GM12878 (cell line): ENCODE data around the gene SLC35E4. TPM values are rescaled to one million over a fixed set of nuclear protein-coding genes. Genes with fewer than 3 reads are reported as not detected.

Source experiments
- ATAC-seq: fragments of 200-7000 bp; cut with Tn5 transposase; 3 replicates; pipeline ENCODE4 v1.9.1; 2020; ENCODE audit warnings: mild to moderate bottlenecking, moderate library complexity
- BruUV-seq: library from RNA; stranded (reverse); fragments of 400-500 nt; replicated peaks from 2 replicates; lab custom pipeline; 2021; lab: Mats Ljungman, UMichigan
- CTCF ChIA-PET: fragments of 300-600 bp; sonication (Branson Sonifier 250); formaldehyde crosslinking; extraction: SDS; loops from one replicate; lab custom pipeline; 2021; ENCODE audit warnings: inconsistent platforms; lab: Yijun Ruan, JAX
- POLR2A ChIA-PET: fragments of 350-600 bp; formaldehyde crosslinking; extraction: SDS; loops from one replicate; lab custom pipeline; 2021; ENCODE audit warnings: inconsistent platforms; lab: Charles Lee
- RAD21 ChIA-PET: fragments of 300-600 bp; sonication (Branson Sonifier 250); formaldehyde crosslinking; loops from one replicate; lab custom pipeline; 2023; ENCODE audit warnings: antibody characterized with exemption; ENCODE audit not compliant: unreplicated experiment; lab: Charles Lee
- SMC1A ChIA-PET: fragments of 300-600 bp; sonication (Branson Sonifier 250); formaldehyde crosslinking; loops from one replicate; lab custom pipeline; 2023; ENCODE audit not compliant: unreplicated experiment, uncharacterized antibody; lab: Charles Lee
- DNase-seq: peaks from one replicate; pipeline ENCODE4 v3.0.0-alpha.2; 2011; ENCODE audit warnings: low read depth, low spot score
- FAIRE-seq: peaks from 3 replicates; lab custom pipeline; 2011; peaks lifted over from hg19 to GRCh38; lab: Jason Lieb, UNC
- H2AFZ ChIP-seq: 2 replicates; pipeline ENCODE4 v1.6.0; 2011; ENCODE audit warnings: low read depth, low read length, control low read depth; ENCODE audit not compliant: control insufficient read depth
- H3K27ac ChIP-seq: 2 replicates; pipeline ENCODE4 v1.5.1; 2011; ENCODE audit warnings: control low read depth; ENCODE audit not compliant: control insufficient read depth, insufficient read depth
- H3K27me3 ChIP-seq, 2 experiments: replicated peaks in 1 of 2; 2 replicates each; pipeline versions ENCODE4 v1.6.0 to v1.6.1; 2011; ENCODE audit warnings: low read length in 1 of 2; ENCODE audit not compliant: control insufficient read depth in 2 of 2, insufficient read depth in 2 of 2
- H3K36me3 ChIP-seq, 2 experiments: 2 replicates each; pipeline ENCODE4 v1.5.1; 2011; ENCODE audit warnings: low read length in 1 of 2; ENCODE audit not compliant: control insufficient read depth in 2 of 2, insufficient read depth in 2 of 2
- H3K4me1 ChIP-seq: 2 replicates; pipeline ENCODE4 v1.6.1; 2011; ENCODE audit warnings: mild to moderate bottlenecking, low read length, moderate library complexity, mixed read lengths; ENCODE audit not compliant: control insufficient read depth, insufficient read depth
- H3K4me2 ChIP-seq: 2 replicates; pipeline ENCODE4 v1.6.0; 2011; ENCODE audit warnings: control low read depth; ENCODE audit not compliant: control insufficient read depth, insufficient read depth
- H3K4me3 ChIP-seq: fragments of 200-600 bp; sonication (generic); 2 replicates; pipeline ENCODE4 v1.5.1; 2016
- H3K79me2 ChIP-seq: 2 replicates; pipeline ENCODE4 v1.6.0; 2011; ENCODE audit warnings: low read length; ENCODE audit not compliant: control insufficient read depth, insufficient read depth
- H3K9ac ChIP-seq: 2 replicates; pipeline ENCODE4 v1.8.0; 2011; ENCODE audit warnings: low read length, control low read depth, mixed read lengths; ENCODE audit not compliant: control insufficient read depth, insufficient read depth
- H3K9me3 ChIP-seq: replicated peaks from 3 replicates; pipeline ENCODE4 v1.5.1; 2011; ENCODE audit warnings: mild to moderate bottlenecking, low read length; ENCODE audit not compliant: control insufficient read depth, insufficient read depth
- H4K20me1 ChIP-seq: 2 replicates; pipeline ENCODE4 v1.6.0; 2011; ENCODE audit not compliant: control insufficient read depth, insufficient read depth
- ATF7 ChIP-seq: fragments of 450-650 bp; IDR thresholded peaks from 2 replicates; pipeline ENCODE4 v1.6.1; 2016; ENCODE audit warnings: low read depth, mild to moderate bottlenecking
- BMI1 ChIP-seq: fragments of 450-650 bp; IDR thresholded peaks from 2 replicates; pipeline ENCODE4 v1.6.1; 2016; ENCODE audit warnings: mild to moderate bottlenecking, moderate library complexity, borderline replicate concordance
- CBFB ChIP-seq: IDR thresholded peaks from 2 replicates; pipeline ENCODE4 v1.6.1; 2016; ENCODE audit warnings: antibody characterized with exemption, low read depth
- CEBPB ChIP-seq, 2 experiments: fragments of 150-350 bp in 1 of 2; IDR thresholded peaks; 2 replicates each; pipeline ENCODE4 v1.6.1; 2012 to 2014; ENCODE audit warnings: low read depth in 2 of 2, low read length in 2 of 2, borderline replicate concordance in 1 of 2, inconsistent platforms in 1 of 2
- EGR1 ChIP-seq, 2 experiments: IDR thresholded peaks; 1 replicate in 1 of 2; 2 replicates in 1 of 2; pipeline ENCODE4 v1.6.1; 2011 to 2012; ENCODE audit warnings: low read depth in 2 of 2, low read length in 2 of 2, borderline replicate concordance in 1 of 2, mild to moderate bottlenecking in 1 of 2, moderate library complexity in 1 of 2
- GABPA ChIP-seq: IDR thresholded peaks from 2 replicates; pipeline ENCODE4 v1.6.1; 2014; ENCODE audit warnings: antibody characterized with exemption, low read depth, mild to moderate bottlenecking, inconsistent platforms
- MEF2A ChIP-seq: IDR thresholded peaks from 2 replicates; pipeline ENCODE4 v1.6.1; 2011; ENCODE audit warnings: low read depth, mild to moderate bottlenecking, low read length, moderate library complexity; ENCODE audit not compliant: insufficient read depth
- PAX8 ChIP-seq: fragments of 450-650 bp; IDR thresholded peaks from 2 replicates; pipeline ENCODE4 v1.6.1; 2017; ENCODE audit warnings: mild to moderate bottlenecking, moderate library complexity
- POLR2A ChIP-seq: IDR thresholded peaks from 2 replicates; pipeline ENCODE4 v1.6.1; 2011; ENCODE audit warnings: low read depth, mild to moderate bottlenecking, low read length
- POLR2AphosphoS5 ChIP-seq: IDR thresholded peaks from 2 replicates; pipeline ENCODE4 v1.6.1; 2011; ENCODE audit warnings: mild to moderate bottlenecking, low read length, inconsistent platforms
- RAD51 ChIP-seq: fragments of 450-650 bp; IDR thresholded peaks from 2 replicates; pipeline ENCODE4 v1.6.1; 2016; ENCODE audit warnings: moderate library complexity, mild to moderate bottlenecking, inconsistent platforms
- SMARCA5 ChIP-seq: fragments of 450-650 bp; IDR thresholded peaks from 2 replicates; pipeline ENCODE4 v1.6.1; 2017; ENCODE audit warnings: mild to moderate bottlenecking
- SP1 ChIP-seq: IDR thresholded peaks from one replicate; pipeline ENCODE4 v1.6.1; 2011; ENCODE audit warnings: low read depth, low read length
- SRF ChIP-seq, 2 experiments: IDR thresholded peaks; 2 replicates each; pipeline ENCODE4 v1.6.1; 2011; ENCODE audit warnings: low read depth in 2 of 2, low read length in 2 of 2, mild to moderate bottlenecking in 1 of 2, moderate library complexity in 1 of 2
- STAT3 ChIP-seq: IDR thresholded peaks from 2 replicates; pipeline ENCODE4 v1.6.1; 2011; ENCODE audit warnings: low read depth, low read length, improper control_type of control experiment
- TBL1XR1 ChIP-seq: IDR thresholded peaks from 2 replicates; pipeline ENCODE4 v1.6.1; 2012; ENCODE audit warnings: low read depth, low read length, improper control_type of control experiment
- WRNIP1 ChIP-seq: IDR thresholded peaks from 2 replicates; pipeline ENCODE4 v1.6.1; 2011; ENCODE audit warnings: low read depth, low read length, improper control_type of control experiment, borderline replicate concordance
- ZNF384 ChIP-seq: IDR thresholded peaks from 2 replicates; pipeline ENCODE4 v1.6.1; 2012; ENCODE audit warnings: low read depth, mild to moderate bottlenecking, low read length, improper control_type of control experiment, borderline replicate concordance
- ZSCAN29 ChIP-seq: fragments of 450-650 bp; IDR thresholded peaks from 2 replicates; pipeline ENCODE4 v1.6.1; 2017; ENCODE audit warnings: mild to moderate bottlenecking, moderate library complexity
- WGBS: methylation state at CpG from one replicate; pipeline ENCODE4 v1.1.6; 2016; ENCODE audit warnings: low lambda C conversion rate; ENCODE audit not compliant: insufficient replicate concordance, insufficient coverage; ENCODE audit errors: missing lambda C conversion rate; 5-methylcytosine and 5-hydroxymethylcytosine counted together
- in situ Hi-C: fragments of 300-500 bp; cut with MboI; formaldehyde crosslinking; loops from 9 replicates; pipeline ENCODE4 v1.14.3; 2018; ENCODE audit warnings: mixed read lengths
- intact Hi-C: fragments of 100-400 bp; cut with micrococcal nuclease; formaldehyde crosslinking; loops from one replicate; pipeline ENCODE4 v1.14.2; 2022; ENCODE audit not compliant: unreplicated experiment
- polyA plus RNA-seq, 11 experiments: library from polyadenylated mRNA; depleted of rRNA in 4 of 11; unstranded in 6 of 11; stranded (reverse) in 5 of 11; fragments of >200 nt; fragmentation: Nextera tagmentation in 4 of 11; fragmentation: Illumina TruSeq in 1 of 11; extraction: Ambion mirVana in 4 of 11; extraction: Trizol in 1 of 11; gene quantifications; 1 replicate in 1 of 11; 2 replicates in 10 of 11; pipeline versions ENCODE4 v1.2.1 to v1.2.3, GENCODE V29; 2011 to 2016; ENCODE audit warnings: inconsistent platforms in 2 of 11, missing spikeins in 2 of 11, low read depth in 1 of 11
- total RNA-seq, 4 experiments: library from RNA; depleted of rRNA in 3 of 4; stranded (reverse); fragments of >200 nt in 3 of 4; fragmentation: Illumina TruSeq in 1 of 4; extraction: Trizol in 1 of 4; gene quantifications; 2 replicates each; pipeline versions ENCODE4 v1.2.1 to v1.2.3, GENCODE V29; 2013 to 2021
- TF ChIP-seq, protein P1 (sequence below): IDR thresholded peaks from 2 replicates; pipeline ENCODE4 v1.6.1; 2012; ENCODE audit warnings: low read depth, low read length, improper control_type of control experiment
- TF ChIP-seq, protein P2 (sequence below): IDR thresholded peaks from 2 replicates; pipeline ENCODE4 v1.6.1; 2012; ENCODE audit warnings: low read depth, low read length, improper control_type of control experiment

The SLC35E4 gene
- total and polyA plus RNA-seq, 10 of the 15 experiments (the other 5 are each of a cell fraction or from before 2014, with no cell fraction given), result 0.16 to 5.3 (median 2.9) TPM; not detected in 1

DNA sequence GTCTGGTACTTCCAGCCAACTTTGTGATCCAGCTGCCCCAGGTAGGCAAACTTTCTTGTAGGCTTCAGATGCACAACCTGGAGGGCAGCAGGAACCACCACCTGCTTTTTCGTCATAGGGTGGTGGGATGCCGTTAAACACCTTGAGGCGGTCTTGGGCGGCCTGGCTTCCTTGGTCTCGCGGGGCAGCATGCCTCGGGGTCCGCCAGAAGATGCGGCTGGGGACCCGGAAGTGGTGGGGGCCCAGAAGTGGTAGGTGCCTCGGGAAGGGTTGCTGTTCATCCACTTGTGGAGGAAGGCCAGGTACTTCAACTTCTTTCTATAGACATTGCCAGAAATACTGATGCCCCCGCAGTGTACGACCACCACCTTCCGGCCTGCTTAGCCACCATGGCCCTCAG is 18.8 kb downstream of the SLC35E4 start:
- Histone ChIP-seq H3K4me2 (no peak overlapping the region), H3K4me1 (peaks cover 4% of the 10 kb centered on the region), H3K27ac (no peak overlapping the region), H3K4me3 (no peak overlapping the region), H3K9ac (no peak overlapping the region), H3K79me2 (no peaks in the 10 kb centered on the region), H4K20me1 (no peaks in the 10 kb centered on the region), H3K27me3 (no peaks in the 10 kb centered on the region), H3K36me3 (no peaks in the 10 kb centered on the region), H2AFZ (no peak overlapping the region), H3K9me3 (no peaks in the 10 kb centered on the region)
- RAD21 ChIA-PET, result no interaction called here
- no peak for FAIRE-seq
- DNase-seq, result no peak
- intact Hi-C loops, result no loop called here
- no TSS peak for BruUV-seq
- in situ Hi-C loops, result no loop called here
- CTCF ChIA-PET, result no interaction called here
- 78% methylated on average over 14 of the region's 14 CpGs for WGBS
- POLR2A ChIA-PET, result no interaction called here
- SMC1A ChIA-PET, result no interaction called here
- no peak for TF ChIP-seq POLR2A
- TF ChIP-seq SMARCA5, result no peak
- no peak for TF ChIP-seq ZNF384
- TF ChIP-seq RAD51, result no peak
- no peak for TF ChIP-seq EGR1 (IDR thresholded peaks at IDR 0.05; ENCODE audit: borderline replicate concordance in 1 of 2, low read depth in 2 of 2, low read length in 2 of 2)
- TF ChIP-seq SRF (IDR thresholded peaks at IDR 0.05; ENCODE audit: low read depth in 2 of 2, low read length in 2 of 2), result no peak
- no peak for ATAC-seq

DNA sequence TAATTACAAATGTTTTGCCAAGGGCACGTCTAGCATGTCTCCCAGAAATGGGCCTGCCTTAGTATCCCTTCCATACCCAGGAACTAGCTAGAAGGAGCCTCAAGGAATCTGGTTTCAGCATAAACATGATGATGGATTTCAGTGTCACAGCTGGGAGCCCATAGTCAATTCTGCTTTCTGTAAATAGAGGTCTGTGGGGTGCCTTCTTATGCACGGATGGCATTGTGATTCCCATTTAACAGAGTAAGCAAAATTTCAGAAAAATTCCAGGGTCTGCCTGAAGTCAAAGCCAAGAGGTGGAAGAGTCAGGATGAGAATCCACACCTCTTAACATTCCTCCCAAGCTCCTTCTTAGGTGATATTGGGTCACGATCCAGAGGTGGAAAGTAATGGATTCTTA is 20.0 kb downstream of the SLC35E4 start:
- Histone ChIP-seq H4K20me1 (no peaks in the 10 kb centered on the region), H3K4me2 (no peak overlapping the region), H3K27me3 (no peaks in the 10 kb centered on the region), H3K79me2 (no peaks in the 10 kb centered on the region), H3K9me3 (no peaks in the 10 kb centered on the region), H3K4me3 (no peak overlapping the region), H3K4me1 (no peaks in the 10 kb centered on the region), H3K9ac (no peak overlapping the region), H3K27ac (no peak overlapping the region), H2AFZ (no peak overlapping the region), H3K36me3 (no peaks in the 10 kb centered on the region)
- ChIA-PET RAD21 (interaction anchor here (1.0 kb wide), 1 partner anchor 100 kb away, joined by 5 read pairs; no protein-coding TSS in a partner anchor), CTCF (no interaction called here), SMC1A (interaction anchor here (0.7 to 1.0 kb wide), 2 partner anchors 56 to 99 kb away, joined by 3 to 5 read pairs; no protein-coding TSS in a partner anchor), POLR2A (no interaction called here)
- in situ Hi-C loops, result no loop called here
- WGBS, result 46% methylated on average over 3 of the region's 3 CpGs
- DNase-seq, result no peak
- ATAC-seq, result no peak
- FAIRE-seq, result no peak
- intact Hi-C loops, result no loop called here
- BruUV-seq, result no TSS peak
- TF ChIP-seq WRNIP1, result no peak
- TF ChIP-seq CEBPB (IDR thresholded peaks at IDR 0.05; ENCODE audit: borderline replicate concordance in 1 of 2, low read depth in 2 of 2, low read length in 2 of 2), result no peak
- TF ChIP-seq, protein P1, sequence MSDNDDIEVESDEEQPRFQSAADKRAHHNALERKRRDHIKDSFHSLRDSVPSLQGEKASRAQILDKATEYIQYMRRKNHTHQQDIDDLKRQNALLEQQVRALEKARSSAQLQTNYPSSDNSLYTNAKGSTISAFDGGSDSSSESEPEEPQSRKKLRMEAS, result no peak
- TF ChIP-seq MEF2A, result no peak
- no peak for TF ChIP-seq BMI1
- no peak for TF ChIP-seq PAX8
- no peak for TF ChIP-seq CBFB
- TF ChIP-seq GABPA, result no peak
- TF ChIP-seq, protein P2, sequence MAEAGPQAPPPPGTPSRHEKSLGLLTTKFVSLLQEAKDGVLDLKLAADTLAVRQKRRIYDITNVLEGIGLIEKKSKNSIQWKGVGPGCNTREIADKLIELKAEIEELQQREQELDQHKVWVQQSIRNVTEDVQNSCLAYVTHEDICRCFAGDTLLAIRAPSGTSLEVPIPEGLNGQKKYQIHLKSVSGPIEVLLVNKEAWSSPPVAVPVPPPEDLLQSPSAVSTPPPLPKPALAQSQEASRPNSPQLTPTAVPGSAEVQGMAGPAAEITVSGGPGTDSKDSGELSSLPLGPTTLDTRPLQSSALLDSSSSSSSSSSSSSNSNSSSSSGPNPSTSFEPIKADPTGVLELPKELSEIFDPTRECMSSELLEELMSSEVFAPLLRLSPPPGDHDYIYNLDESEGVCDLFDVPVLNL, result no peak
- TF ChIP-seq ATF7, result no peak
- TF ChIP-seq STAT3, result no peak
- TF ChIP-seq SP1, result no peak
- no peak for TF ChIP-seq POLR2AphosphoS5
- no peak for TF ChIP-seq ZSCAN29
- TF ChIP-seq SRF (IDR thresholded peaks at IDR 0.05; ENCODE audit: low read depth in 2 of 2, low read length in 2 of 2), result no peak
- no peak for TF ChIP-seq TBL1XR1
